Measurements from ENCODE around the gene FFAR4. TPM values are rescaled to one million over a fixed set of nuclear protein-coding genes. Genes with fewer than 3 reads are reported as not detected.

The FFAR4 gene
- total RNA-seq, 1 donor from 2014 or later = not detected

DNA sequence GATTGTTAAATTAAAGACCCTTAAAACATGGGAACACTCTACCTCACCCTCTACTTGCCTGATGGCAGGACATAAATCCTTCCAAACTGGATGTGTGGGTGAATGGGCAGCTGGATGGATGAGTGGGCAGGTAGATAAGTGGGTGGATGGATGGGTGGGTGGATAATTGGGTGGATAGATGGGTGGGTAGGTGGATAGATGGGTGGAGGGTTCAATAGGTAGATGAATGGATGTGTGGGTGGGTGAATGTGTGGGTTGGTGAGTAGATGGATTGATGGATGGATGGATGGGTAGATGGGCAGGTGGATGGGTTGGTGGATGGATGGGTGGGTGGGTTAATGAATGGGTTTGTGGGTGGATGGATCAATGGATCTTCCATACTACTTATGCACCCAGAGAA lies 18.9 kb upstream of the FFAR4 start:
- no peak overlapping the region for H3K4me3 ChIP-seq (ENCODE audit: low read depth, low read length)
- H3K27me3 ChIP-seq (ENCODE audit: control insufficient read depth, insufficient read depth, low read length) = no peaks in the 10 kb centered on the region
- FAIRE-seq = no peak
- no peaks in the 10 kb centered on the region for H3K36me3 ChIP-seq (ENCODE audit: control insufficient read depth, insufficient read depth, low read length)
- TF ChIP-seq, protein P1, sequence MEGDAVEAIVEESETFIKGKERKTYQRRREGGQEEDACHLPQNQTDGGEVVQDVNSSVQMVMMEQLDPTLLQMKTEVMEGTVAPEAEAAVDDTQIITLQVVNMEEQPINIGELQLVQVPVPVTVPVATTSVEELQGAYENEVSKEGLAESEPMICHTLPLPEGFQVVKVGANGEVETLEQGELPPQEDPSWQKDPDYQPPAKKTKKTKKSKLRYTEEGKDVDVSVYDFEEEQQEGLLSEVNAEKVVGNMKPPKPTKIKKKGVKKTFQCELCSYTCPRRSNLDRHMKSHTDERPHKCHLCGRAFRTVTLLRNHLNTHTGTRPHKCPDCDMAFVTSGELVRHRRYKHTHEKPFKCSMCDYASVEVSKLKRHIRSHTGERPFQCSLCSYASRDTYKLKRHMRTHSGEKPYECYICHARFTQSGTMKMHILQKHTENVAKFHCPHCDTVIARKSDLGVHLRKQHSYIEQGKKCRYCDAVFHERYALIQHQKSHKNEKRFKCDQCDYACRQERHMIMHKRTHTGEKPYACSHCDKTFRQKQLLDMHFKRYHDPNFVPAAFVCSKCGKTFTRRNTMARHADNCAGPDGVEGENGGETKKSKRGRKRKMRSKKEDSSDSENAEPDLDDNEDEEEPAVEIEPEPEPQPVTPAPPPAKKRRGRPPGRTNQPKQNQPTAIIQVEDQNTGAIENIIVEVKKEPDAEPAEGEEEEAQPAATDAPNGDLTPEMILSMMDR (IDR thresholded peaks at IDR 0.05; ENCODE audit: insufficient read depth, low read length, severe bottlenecking) = no peak
- no peak for DNase-seq (ENCODE audit: low read depth)

DNA sequence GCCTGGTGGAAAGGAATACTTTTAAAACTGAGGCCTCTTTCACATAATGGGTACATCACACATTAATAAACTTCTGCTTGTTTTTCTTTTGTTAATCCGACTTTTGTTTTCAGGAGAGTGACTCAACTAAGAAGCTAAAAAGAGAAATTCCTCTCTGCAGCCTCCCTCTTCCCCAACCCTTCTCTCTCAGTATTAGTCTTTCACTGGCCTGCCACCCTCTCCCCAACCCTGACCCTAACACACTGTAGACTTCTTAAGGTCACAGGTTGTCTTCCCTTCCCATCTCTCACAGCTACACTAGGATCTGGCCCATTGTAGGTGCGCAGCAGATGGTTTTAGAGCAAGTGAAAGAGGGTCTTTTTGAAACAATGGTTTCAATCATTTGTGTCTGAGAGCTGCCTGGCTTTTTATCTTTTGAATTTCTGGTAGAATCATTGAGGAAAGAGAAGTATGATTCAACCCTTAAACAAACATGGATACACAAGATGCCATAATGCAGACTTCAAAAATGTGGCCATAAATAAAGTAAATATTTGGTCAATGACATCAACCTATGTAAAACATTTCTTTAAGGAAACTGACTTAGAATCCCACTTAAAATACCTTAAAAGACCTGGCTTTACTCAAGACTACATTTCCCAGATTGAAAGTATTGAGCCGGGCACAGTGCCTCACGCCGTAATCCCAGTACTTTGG lies 17.9 kb upstream of the FFAR4 start:
- no peak overlapping the region for H3K4me3 ChIP-seq (ENCODE audit: low read depth, low read length)
- TF ChIP-seq, protein P1 (IDR thresholded peaks at IDR 0.05; ENCODE audit: insufficient read depth, low read length, severe bottlenecking) = no peak
- H3K27me3 ChIP-seq (ENCODE audit: control insufficient read depth, insufficient read depth, low read length) = no peaks in the 10 kb centered on the region
- H3K36me3 ChIP-seq (ENCODE audit: control insufficient read depth, insufficient read depth, low read length) = no peaks in the 10 kb centered on the region
- DNase-seq (ENCODE audit: low read depth) (peak; percentile 82), FAIRE-seq (no peak)

DNA sequence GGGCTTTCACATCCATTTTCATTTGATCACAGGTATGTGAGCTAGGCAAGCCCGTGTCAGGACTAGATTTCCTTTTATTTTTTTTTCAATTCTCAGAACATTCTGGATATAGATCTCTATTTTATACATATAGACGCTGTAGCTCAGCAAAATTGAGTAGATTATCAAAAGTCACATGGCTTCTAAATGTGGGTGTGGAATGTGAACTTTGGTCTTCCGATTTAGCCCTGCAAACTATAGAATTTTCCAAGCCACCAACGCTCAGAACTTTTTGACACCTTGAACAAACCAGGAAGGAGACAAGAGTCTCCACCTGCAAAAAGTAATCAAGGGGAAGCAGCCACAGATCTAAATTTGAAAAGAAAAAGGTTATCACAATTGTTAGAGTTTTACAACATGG lies 15.9 kb upstream of the FFAR4 start:
- DNase-seq (ENCODE audit: low read depth) = no peak

DNA sequence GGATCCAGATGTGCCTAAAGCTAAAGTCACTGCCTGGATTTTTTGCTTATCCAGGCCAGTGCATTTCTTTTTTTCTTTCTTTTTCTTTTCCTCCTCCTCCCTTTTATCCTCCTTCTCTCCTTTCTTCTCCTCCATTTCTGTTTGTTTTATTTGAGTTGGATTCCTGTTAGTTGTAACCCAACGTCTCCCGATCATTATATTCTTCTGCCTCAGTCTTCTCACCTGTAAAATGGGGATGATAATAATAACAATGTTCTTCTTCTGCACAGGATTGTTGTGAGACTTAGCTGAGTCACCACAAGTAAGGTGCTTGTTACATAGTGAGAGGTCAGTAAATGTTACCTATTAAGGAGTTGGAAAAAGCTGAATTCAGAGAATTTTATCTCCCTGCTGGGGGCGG lies 13.7 kb upstream of the FFAR4 start:
- H3K4me3 ChIP-seq (ENCODE audit: low read depth, low read length) = no peak overlapping the region
- H3K27me3 ChIP-seq (ENCODE audit: control insufficient read depth, insufficient read depth, low read length) = no peaks in the 10 kb centered on the region
- TF ChIP-seq, protein P1 (IDR thresholded peaks at IDR 0.05; ENCODE audit: insufficient read depth, low read length, severe bottlenecking) = no peak
- H3K36me3 ChIP-seq (ENCODE audit: control insufficient read depth, insufficient read depth, low read length) = no peaks in the 10 kb centered on the region
- FAIRE-seq (no peak), DNase-seq (ENCODE audit: low read depth) (no peak)

More for the DNA sequence above, 15.9 kb upstream of the FFAR4 start:
- FAIRE-seq = no peak
- H3K4me3 ChIP-seq (ENCODE audit: low read depth, low read length) = no peak overlapping the region
- TF ChIP-seq, protein P1 (IDR thresholded peaks at IDR 0.05; ENCODE audit: insufficient read depth, low read length, severe bottlenecking) = no peak
- no peaks in the 10 kb centered on the region for H3K36me3 ChIP-seq (ENCODE audit: control insufficient read depth, insufficient read depth, low read length)
- no peaks in the 10 kb centered on the region for H3K27me3 ChIP-seq (ENCODE audit: control insufficient read depth, insufficient read depth, low read length)

DNA sequence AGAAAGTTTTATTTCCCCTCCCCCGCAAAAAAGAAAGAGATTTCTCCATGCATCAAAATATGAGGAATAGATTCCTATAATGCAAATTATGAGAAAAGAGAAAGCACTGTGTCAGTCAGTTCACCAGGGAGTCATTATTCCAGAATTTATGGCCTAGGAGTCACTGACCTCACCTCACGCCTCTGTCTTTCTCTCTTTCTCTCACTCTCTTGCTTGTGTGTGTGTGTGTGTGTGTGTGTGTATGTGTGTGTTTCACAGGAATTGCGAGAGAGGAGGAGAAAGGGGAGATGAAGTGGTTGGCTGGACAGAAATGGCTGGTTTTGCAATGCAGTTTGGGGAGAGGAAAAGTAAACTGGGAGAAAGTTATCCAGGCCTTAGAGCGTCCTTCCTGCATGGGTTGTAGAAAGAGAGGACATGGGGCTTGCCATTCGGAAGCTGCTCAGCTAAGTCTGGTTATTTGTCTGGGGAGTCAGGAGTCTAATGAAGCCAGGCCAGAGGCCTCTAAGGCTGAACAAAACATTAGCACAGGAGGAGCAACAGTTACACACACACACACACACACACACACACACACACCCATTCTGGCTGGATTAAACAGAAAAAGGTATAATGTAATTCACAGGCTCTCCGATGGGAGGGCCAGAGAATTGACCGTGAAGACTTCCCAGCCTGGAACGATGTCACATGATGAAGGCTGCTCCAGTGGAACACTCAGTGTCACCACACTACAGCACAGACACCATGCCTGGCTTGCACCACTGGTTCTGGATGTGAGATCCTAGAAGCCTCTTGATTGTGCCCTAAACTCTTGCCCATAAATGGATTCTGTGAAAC lies 12.8 kb upstream of the FFAR4 start:
- FAIRE-seq = peak; percentile 13
- TF ChIP-seq, protein P1 (IDR thresholded peaks at IDR 0.05; ENCODE audit: insufficient read depth, low read length, severe bottlenecking) = no peak
- H3K36me3 ChIP-seq (ENCODE audit: control insufficient read depth, insufficient read depth, low read length) = no peaks in the 10 kb centered on the region
- no peaks in the 10 kb centered on the region for H3K27me3 ChIP-seq (ENCODE audit: control insufficient read depth, insufficient read depth, low read length)
- DNase-seq (ENCODE audit: low read depth) = no peak
- H3K4me3 ChIP-seq (ENCODE audit: low read depth, low read length) = no peak overlapping the region

Measured in bronchial epithelial cell (primary cell).